Thoracic aorta (tissue), 2 donors: ENCODE data around the gene ATP13A5. TPM values are rescaled to one million over a fixed set of nuclear protein-coding genes. Genes with fewer than 3 reads are reported as not detected.

Experiments used
- ATAC-seq: fragments of 150-250 bp; one replicate; pipeline ENCODE4 v1.8.0; 2017; ENCODE audit warnings: low read depth; ENCODE audit not compliant: insufficient number of reproducible peaks, low FRiP score
- DNase-seq: peaks from one replicate; pipeline ENCODE4 v3.0.0-alpha.2; 2020; ENCODE audit warnings: low spot score
- H3K27ac ChIP-seq, 2 donors: fragments of 200-600 bp; sonication (generic); 1 replicate in 1 of 2; 2 replicates in 1 of 2; pipeline ENCODE4 v1.5.1; 2016; ENCODE audit warnings: mild to moderate bottlenecking in 2 of 2, moderate library complexity in 2 of 2
- H3K27me3 ChIP-seq: fragments of 200-600 bp; sonication (generic); replicated peaks from 2 replicates; pipeline ENCODE4 v1.6.0; 2016; ENCODE audit warnings: mild to moderate bottlenecking; ENCODE audit not compliant: insufficient read depth
- H3K36me3 ChIP-seq: fragments of 200-600 bp; sonication (generic); one replicate; pipeline ENCODE4 v1.5.1; 2016
- H3K4me1 ChIP-seq, 2 donors: fragments of 200-600 bp; sonication (generic); 1 replicate in 1 of 2; 2 replicates in 1 of 2; pipeline versions ENCODE4 v1.5.1 to v1.6.0; 2016; ENCODE audit warnings: low read depth in 2 of 2, mild to moderate bottlenecking in 1 of 2; ENCODE audit not compliant: control insufficient read depth in 1 of 2
- H3K4me3 ChIP-seq: fragments of 200-600 bp; sonication (generic); 2 replicates; pipeline ENCODE4 v1.5.1; 2016; ENCODE audit warnings: mild to moderate bottlenecking
- H3K9me3 ChIP-seq: fragments of 200-600 bp; sonication (generic); 2 replicates; pipeline ENCODE4 v1.5.1; 2016
- total RNA-seq, 2 donors: library from RNA; depleted of rRNA; stranded (reverse); fragments of >200 nt; gene quantifications; one replicate each; pipeline versions ENCODE4 v1.1.0 to v1.2.3, GENCODE V29; 2016
- TF ChIP-seq, protein P1 (sequence below): fragments of 200-600 bp; sonication (generic); IDR thresholded peaks from one replicate; pipeline ENCODE4 v1.5.1; 2019; ENCODE audit warnings: antibody characterized with exemption

ATP13A5 gene
- total RNA-seq, 2 donors from 2014 or later, result not detected

DNA sequence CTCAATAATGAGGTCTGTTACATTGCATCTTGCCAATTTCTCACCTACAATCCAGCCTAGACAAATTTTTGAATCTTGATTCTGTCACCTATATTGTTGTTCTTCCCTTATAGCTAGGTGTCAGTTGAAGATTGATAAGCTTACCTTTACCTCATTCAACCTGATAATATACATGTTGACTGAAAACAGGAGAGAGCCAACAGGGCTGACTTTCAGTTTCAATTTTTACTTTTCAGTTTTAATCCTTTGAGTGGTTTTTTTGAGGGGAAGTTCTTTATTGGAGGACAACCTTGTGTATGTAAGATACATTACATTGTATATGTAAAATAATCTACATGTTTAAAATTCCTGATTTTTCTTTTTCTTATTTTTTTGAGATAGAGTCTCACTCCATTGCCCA is 5.8 kb downstream of the ATP13A5 start:
- H3K27me3 ChIP-seq, result no peaks in the 10 kb centered on the region
- no peaks in the 10 kb centered on the region for H3K4me1 ChIP-seq
- TF ChIP-seq, protein P1, sequence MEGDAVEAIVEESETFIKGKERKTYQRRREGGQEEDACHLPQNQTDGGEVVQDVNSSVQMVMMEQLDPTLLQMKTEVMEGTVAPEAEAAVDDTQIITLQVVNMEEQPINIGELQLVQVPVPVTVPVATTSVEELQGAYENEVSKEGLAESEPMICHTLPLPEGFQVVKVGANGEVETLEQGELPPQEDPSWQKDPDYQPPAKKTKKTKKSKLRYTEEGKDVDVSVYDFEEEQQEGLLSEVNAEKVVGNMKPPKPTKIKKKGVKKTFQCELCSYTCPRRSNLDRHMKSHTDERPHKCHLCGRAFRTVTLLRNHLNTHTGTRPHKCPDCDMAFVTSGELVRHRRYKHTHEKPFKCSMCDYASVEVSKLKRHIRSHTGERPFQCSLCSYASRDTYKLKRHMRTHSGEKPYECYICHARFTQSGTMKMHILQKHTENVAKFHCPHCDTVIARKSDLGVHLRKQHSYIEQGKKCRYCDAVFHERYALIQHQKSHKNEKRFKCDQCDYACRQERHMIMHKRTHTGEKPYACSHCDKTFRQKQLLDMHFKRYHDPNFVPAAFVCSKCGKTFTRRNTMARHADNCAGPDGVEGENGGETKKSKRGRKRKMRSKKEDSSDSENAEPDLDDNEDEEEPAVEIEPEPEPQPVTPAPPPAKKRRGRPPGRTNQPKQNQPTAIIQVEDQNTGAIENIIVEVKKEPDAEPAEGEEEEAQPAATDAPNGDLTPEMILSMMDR, result no peak
- ATAC-seq (no peak), DNase-seq (no peak)
- no peaks in the 10 kb centered on the region for H3K36me3 ChIP-seq
- no peak overlapping the region for H3K4me3 ChIP-seq
- no peak overlapping the region for H3K27ac ChIP-seq
- no peaks in the 10 kb centered on the region for H3K9me3 ChIP-seq

DNA sequence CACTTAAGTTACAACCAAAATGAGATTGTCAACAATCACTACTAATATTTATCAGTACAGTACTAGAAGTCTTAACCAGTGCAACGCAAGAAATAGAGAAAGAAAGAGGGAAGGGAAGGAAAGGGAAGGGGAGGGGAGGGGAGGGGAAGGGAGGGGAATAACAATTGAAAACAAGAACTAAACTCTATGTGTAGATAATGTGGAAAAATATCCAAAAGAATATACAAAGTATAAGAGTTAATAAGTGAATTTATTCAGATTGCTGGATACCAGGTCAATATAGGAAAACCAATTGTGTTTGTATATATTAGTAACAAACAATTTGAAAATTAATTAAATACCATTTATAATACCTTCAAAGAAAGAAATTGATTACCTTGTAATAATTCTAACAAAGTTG is 10.7 kb downstream of the ATP13A5 start:
- H3K27me3 ChIP-seq, result no peaks in the 10 kb centered on the region
- no peak for DNase-seq
- H3K27ac ChIP-seq, result no peak overlapping the region
- H3K9me3 ChIP-seq, result no peaks in the 10 kb centered on the region
- TF ChIP-seq, protein P1, result no peak
- no peak for ATAC-seq
- no peaks in the 10 kb centered on the region for H3K36me3 ChIP-seq
- H3K4me3 ChIP-seq, result no peak overlapping the region
- H3K4me1 ChIP-seq, result no peaks in the 10 kb centered on the region

DNA sequence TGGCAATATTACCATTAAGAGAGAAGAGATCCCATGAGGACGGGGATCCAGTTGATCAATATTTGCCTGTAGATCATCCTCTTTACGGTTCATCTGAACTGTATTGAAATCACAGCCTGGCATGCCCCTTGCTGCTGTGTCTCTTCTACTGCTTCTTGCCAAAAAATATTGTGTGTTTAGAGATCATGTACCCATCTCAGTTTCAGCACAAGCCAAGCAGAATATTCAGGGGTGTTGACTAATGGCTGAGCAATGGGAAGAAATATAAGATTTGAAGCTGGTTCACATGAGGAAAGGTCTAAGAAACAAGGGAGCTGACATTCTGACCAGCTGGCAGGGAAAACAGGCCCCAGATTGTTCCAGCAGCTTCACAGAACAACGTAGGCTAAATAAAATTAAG is 21.3 kb downstream of the ATP13A5 start:
- ATAC-seq, result no peak
- Histone ChIP-seq H3K27ac (no peak overlapping the region), H3K4me3 (no peak overlapping the region), H3K36me3 (no peaks in the 10 kb centered on the region), H3K4me1 (no peaks in the 10 kb centered on the region), H3K27me3 (no peaks in the 10 kb centered on the region), H3K9me3 (no peaks in the 10 kb centered on the region)
- TF ChIP-seq, protein P1, result no peak
- DNase-seq, result no peak

DNA sequence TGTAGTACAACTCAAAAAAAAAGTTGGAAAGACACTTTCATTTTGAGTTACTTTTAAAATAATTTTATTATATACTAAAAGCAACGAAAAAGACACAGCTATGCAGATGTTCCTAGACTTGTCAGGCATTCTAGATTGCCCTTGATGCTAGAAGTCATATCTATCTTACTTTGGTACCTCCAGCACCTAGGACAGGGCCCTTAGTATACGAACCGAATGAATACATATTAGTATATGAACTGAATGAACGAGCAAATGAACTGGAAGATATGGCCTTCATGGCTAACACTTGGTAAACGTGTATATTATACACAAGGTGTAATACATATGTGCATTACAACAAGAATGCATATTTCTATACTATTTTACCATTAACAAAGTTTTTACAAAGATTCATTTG is 24.1 kb downstream of the ATP13A5 start:
- ATAC-seq, result no peak
- Histone ChIP-seq H3K27ac (no peak overlapping the region), H3K4me1 (no peaks in the 10 kb centered on the region), H3K9me3 (no peaks in the 10 kb centered on the region), H3K27me3 (no peaks in the 10 kb centered on the region), H3K4me3 (no peak overlapping the region), H3K36me3 (no peaks in the 10 kb centered on the region)
- TF ChIP-seq, protein P1, result no peak
- DNase-seq, result no peak

DNA sequence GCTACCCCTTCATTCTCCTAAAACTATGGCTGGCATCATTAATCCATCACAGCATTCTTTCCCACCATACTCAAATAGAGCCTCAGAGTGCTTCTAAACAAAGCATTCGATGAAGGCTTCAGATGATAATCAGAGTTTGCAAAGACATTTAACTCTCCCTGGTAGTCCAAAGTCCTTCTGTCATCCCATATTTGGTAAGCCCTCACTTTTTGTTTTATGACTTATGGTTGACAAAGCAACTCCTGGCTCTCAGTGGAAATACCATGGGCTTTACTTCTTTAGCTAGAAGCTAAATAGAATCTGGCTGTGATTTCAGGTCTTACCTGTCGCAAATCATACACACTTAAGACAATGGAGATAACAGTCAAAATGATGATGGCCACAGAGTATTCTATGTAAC is 27.8 kb downstream of the ATP13A5 start:
- H3K4me1 ChIP-seq, result no peaks in the 10 kb centered on the region
- no peak overlapping the region for H3K4me3 ChIP-seq
- TF ChIP-seq, protein P1, result no peak
- DNase-seq, result no peak
- ATAC-seq, result no peak
- H3K27me3 ChIP-seq, result no peaks in the 10 kb centered on the region
- no peaks in the 10 kb centered on the region for H3K36me3 ChIP-seq
- no peak overlapping the region for H3K27ac ChIP-seq
- H3K9me3 ChIP-seq, result no peaks in the 10 kb centered on the region
